Measurements from ENCODE around the gene KLHL35. TPM values are rescaled to one million over a fixed set of nuclear protein-coding genes. Genes with fewer than 3 reads are reported as not detected.

KLHL35 gene
- total RNA-seq, 2 donors from 2014 or later = 6.8 to 7.9 TPM

GRCh38 chr11:75435571-75435925 is 2.5 kb upstream of the KLHL35 start:
- Histone ChIP-seq H3K4me1 (ENCODE audit: control insufficient read depth in 1 of 2, low read depth in 2 of 2) (peaks cover 3 to 7% of the 10 kb centered on the region in 2 donors), H3K27ac (no peak overlapping the region), H3K36me3 (no peaks in the 10 kb centered on the region), H3K9me3 (no peaks in the 10 kb centered on the region), H3K27me3 (replicated peaks; ENCODE audit: insufficient read depth) (no peaks in the 10 kb centered on the region), H3K4me3 (no peak overlapping the region)
- no peak for TF ChIP-seq CTCF (IDR thresholded peaks at IDR 0.05)
- DNase-seq (ENCODE audit: low spot score) (no peak), ATAC-seq (ENCODE audit: insufficient number of reproducible peaks, low FRiP score, low read depth) (no peak)

- ATAC-seq (ENCODE audit: insufficient number of reproducible peaks, low FRiP score, low read depth) (no peak), DNase-seq (ENCODE audit: low spot score) (no peak)
- no peak for TF ChIP-seq CTCF (IDR thresholded peaks at IDR 0.05)
- H3K4me3 ChIP-seq = no peak overlapping the region
- H3K36me3 ChIP-seq = no peaks in the 10 kb centered on the region
- peaks cover 3 to 10% of the 10 kb centered on the region in 2 donors for H3K4me1 ChIP-seq (ENCODE audit: control insufficient read depth in 1 of 2, low read depth in 2 of 2)
- H3K9me3 ChIP-seq = no peaks in the 10 kb centered on the region
- H3K27ac ChIP-seq = no peak overlapping the region
- H3K27me3 ChIP-seq (replicated peaks; ENCODE audit: insufficient read depth) = no peaks in the 10 kb centered on the region
Observed at GRCh38 chr11:75434886-75435570, 2.0 kb upstream of the KLHL35 start.

- Histone ChIP-seq H3K27me3 (replicated peaks; ENCODE audit: insufficient read depth) (no peaks in the 10 kb centered on the region), H3K4me1 (ENCODE audit: control insufficient read depth in 1 of 2, low read depth in 2 of 2) (peaks cover 3 to 18% of the 10 kb centered on the region in 2 donors), H3K9me3 (peaks cover 4% of the 10 kb centered on the region), H3K36me3 (no peaks in the 10 kb centered on the region), H3K4me3 (no peak overlapping the region), H3K27ac (no peak overlapping the region)
- no peak for ATAC-seq (ENCODE audit: insufficient number of reproducible peaks, low FRiP score, low read depth)
- no peak for DNase-seq (ENCODE audit: low spot score)
- no peak for TF ChIP-seq CTCF (IDR thresholded peaks at IDR 0.05)
Observed at GRCh38 chr11:75434051-75434450, 1.0 kb upstream of the KLHL35 start.

GRCh38 chr11:75433443-75433842 is 440 bp upstream of the KLHL35 start:
- no peak for DNase-seq (ENCODE audit: low spot score)
- Histone ChIP-seq H3K27ac (no peak overlapping the region), H3K27me3 (replicated peaks; ENCODE audit: insufficient read depth) (no peaks in the 10 kb centered on the region), H3K4me3 (no peak overlapping the region), H3K36me3 (no peaks in the 10 kb centered on the region), H3K4me1 (ENCODE audit: control insufficient read depth in 1 of 2, low read depth in 2 of 2) (peaks cover 3 to 23% of the 10 kb centered on the region in 2 donors), H3K9me3 (peaks cover 4% of the 10 kb centered on the region)
- ATAC-seq (ENCODE audit: insufficient number of reproducible peaks, low FRiP score, low read depth) = no peak
- no peak for TF ChIP-seq CTCF (IDR thresholded peaks at IDR 0.05)

GRCh38 chr11:75431533-75432525 is 1.2 kb downstream of the KLHL35 start:
- Histone ChIP-seq H3K27ac (no peak overlapping the region), H3K4me1 (ENCODE audit: control insufficient read depth in 1 of 2, low read depth in 2 of 2) (peaks cover 3 to 32% of the 10 kb centered on the region in 2 donors), H3K27me3 (replicated peaks; ENCODE audit: insufficient read depth) (no peaks in the 10 kb centered on the region), H3K4me3 (no peak overlapping the region), H3K9me3 (peaks cover 4% of the 10 kb centered on the region), H3K36me3 (no peaks in the 10 kb centered on the region)
- no peak for TF ChIP-seq CTCF (IDR thresholded peaks at IDR 0.05)
- DNase-seq (ENCODE audit: low spot score) (no peak), ATAC-seq (ENCODE audit: insufficient number of reproducible peaks, low FRiP score, low read depth) (no peak)

Measured in thoracic aorta (tissue), 2 donors.